ENCODE results near the gene CCL1. TPM values are rescaled to one million over a fixed set of nuclear protein-coding genes. Genes with fewer than 3 reads are reported as not detected.

Gene CCL1
- total RNA-seq, 1 donor from 2014 or later = not detected

DNA sequence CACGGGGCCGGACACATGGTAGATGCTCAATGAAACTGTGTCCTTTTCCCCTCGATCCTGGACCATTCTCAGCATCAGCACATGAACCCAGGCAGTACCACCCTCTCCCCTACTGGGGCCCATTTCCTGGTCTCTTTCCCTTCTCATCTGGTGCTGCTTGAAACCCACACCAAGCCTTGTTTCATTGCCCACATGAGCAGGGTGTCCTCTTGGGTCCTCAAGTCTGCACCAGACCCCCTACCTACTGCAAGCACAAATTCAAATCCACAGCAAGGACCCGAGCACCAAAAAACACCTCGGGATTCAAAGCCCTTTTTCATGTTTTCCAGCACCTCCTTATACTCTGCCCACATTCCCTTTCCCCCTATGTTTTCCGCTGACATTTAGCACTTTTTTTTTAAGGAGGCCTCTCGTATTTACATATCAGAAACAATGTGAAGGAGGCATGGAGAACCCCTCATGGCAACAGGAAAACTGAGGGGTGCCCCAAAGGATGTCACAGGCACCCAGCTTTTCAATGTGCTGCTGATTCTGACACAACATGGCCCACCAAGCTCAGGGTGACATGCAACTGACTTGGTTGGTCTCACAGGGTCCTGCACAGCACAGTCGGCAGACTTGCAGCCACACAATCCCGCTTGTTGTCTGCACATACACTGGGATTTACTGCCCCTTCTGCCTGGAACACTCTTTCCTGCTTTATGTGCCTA lies 4.6 kb upstream of the CCL1 start:
- TF ChIP-seq CTCF (IDR thresholded peaks at IDR 0.05; ENCODE audit: insufficient read depth, low read depth, low read length) (no peak), EZH2 (IDR thresholded peaks at IDR 0.05; ENCODE audit: insufficient read depth, low read length) (no peak)
- H3K79me2 ChIP-seq (ENCODE audit: insufficient read depth, low read length) = no peaks in the 10 kb centered on the region
- no peak for DNase-seq (ENCODE audit: low read depth)

DNA sequence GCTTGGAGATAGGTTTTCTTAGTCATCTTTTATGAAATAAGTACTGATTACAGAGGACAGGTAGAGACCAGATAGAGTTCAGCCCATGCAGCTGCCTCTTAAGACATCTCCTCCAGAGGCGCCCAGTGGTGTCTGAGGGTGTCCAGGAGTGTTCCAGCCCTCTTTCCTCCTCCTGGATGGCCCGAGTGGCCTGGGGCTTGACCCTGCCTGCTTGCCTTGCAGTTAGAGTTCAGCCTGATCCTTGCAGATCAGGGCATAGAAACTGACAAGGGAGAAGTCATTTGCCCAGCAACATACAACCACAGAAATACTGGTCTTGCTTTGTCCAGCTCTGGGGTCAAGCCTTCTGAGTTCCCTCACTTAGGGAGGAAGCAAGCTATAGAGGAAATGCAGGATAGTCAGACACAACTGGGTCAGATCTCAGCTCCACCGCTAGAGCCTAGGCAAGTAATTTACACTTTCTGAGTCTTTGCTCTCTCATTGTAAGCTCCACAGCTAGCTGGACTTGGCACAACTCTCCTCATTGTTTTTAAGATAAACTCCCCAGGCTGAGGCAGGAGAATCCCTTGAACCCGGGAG lies 3.6 kb upstream of the CCL1 start:
- Histone ChIP-seq H3K4me2 (ENCODE audit: low read length) (no peak overlapping the region), H3K27me3 (ENCODE audit: insufficient read depth, low read length) (peaks cover 2% of the 10 kb centered on the region), H2AFZ (ENCODE audit: low read depth, low read length) (no peak overlapping the region), H3K4me3 (ENCODE audit: insufficient read depth, low read depth, low read length) (no peak overlapping the region), H3K4me1 (ENCODE audit: insufficient read depth, low read length) (no peaks in the 10 kb centered on the region), H3K9me3 (ENCODE audit: insufficient read depth, low read depth, low read length) (no peaks in the 10 kb centered on the region), H3K79me2 (ENCODE audit: insufficient read depth, low read length) (no peaks in the 10 kb centered on the region), H4K20me1 (ENCODE audit: insufficient read depth, low read length) (no peaks in the 10 kb centered on the region), H3K9ac (ENCODE audit: low read length) (no peak overlapping the region), H3K36me3 (ENCODE audit: insufficient read depth, low read length) (no peaks in the 10 kb centered on the region), H3K27ac (ENCODE audit: low read depth, low read length) (no peak overlapping the region)
- Mint-ChIP-seq H3K27ac (ENCODE audit: unreplicated experiment) (no peak overlapping the region), H3K4me3 (ENCODE audit: unreplicated experiment) (no peak overlapping the region), H3K36me3 (ENCODE audit: low read depth, unreplicated experiment) (no peaks in the 10 kb centered on the region), H3K9me3 (ENCODE audit: unreplicated experiment) (no peaks in the 10 kb centered on the region), H3K27me3 (ENCODE audit: low read depth, unreplicated experiment) (peaks cover 24% of the 10 kb centered on the region), H3K4me1 (ENCODE audit: low read depth, unreplicated experiment) (peaks cover 23% of the 10 kb centered on the region)
- no peak for TF ChIP-seq CTCF (IDR thresholded peaks at IDR 0.05; ENCODE audit: insufficient read depth, low read depth, low read length)
- no peak for TF ChIP-seq EZH2 (IDR thresholded peaks at IDR 0.05; ENCODE audit: insufficient read depth, low read length)
- DNase-seq (ENCODE audit: low read depth) (no peak), FAIRE-seq (no peak)

More for the DNA sequence above, 4.6 kb upstream of the CCL1 start:
- H4K20me1 ChIP-seq (ENCODE audit: insufficient read depth, low read length) = no peaks in the 10 kb centered on the region
- H3K27ac ChIP-seq (ENCODE audit: low read depth, low read length) = no peak overlapping the region
- H3K4me2 ChIP-seq (ENCODE audit: low read length) = no peak overlapping the region
- H3K27ac Mint-ChIP-seq (ENCODE audit: unreplicated experiment) = no peak overlapping the region
- peaks cover 20% of the 10 kb centered on the region for H3K27me3 Mint-ChIP-seq (ENCODE audit: low read depth, unreplicated experiment)
- no peaks in the 10 kb centered on the region for H3K36me3 Mint-ChIP-seq (ENCODE audit: low read depth, unreplicated experiment)
- no peaks in the 10 kb centered on the region for H3K9me3 ChIP-seq (ENCODE audit: insufficient read depth, low read depth, low read length)
- H3K9ac ChIP-seq (ENCODE audit: low read length) = no peak overlapping the region
- no peak overlapping the region for H3K4me3 Mint-ChIP-seq (ENCODE audit: unreplicated experiment)
- H3K4me1 ChIP-seq (ENCODE audit: insufficient read depth, low read length) = no peaks in the 10 kb centered on the region
- H3K27me3 ChIP-seq (ENCODE audit: insufficient read depth, low read length) = no peaks in the 10 kb centered on the region
- H3K9me3 Mint-ChIP-seq (ENCODE audit: unreplicated experiment) = no peaks in the 10 kb centered on the region
- no peak for FAIRE-seq
- H2AFZ ChIP-seq (ENCODE audit: low read depth, low read length) = no peak overlapping the region
- H3K4me3 ChIP-seq (ENCODE audit: insufficient read depth, low read depth, low read length) = no peak overlapping the region
- no peaks in the 10 kb centered on the region for H3K36me3 ChIP-seq (ENCODE audit: insufficient read depth, low read length)
- H3K4me1 Mint-ChIP-seq (ENCODE audit: low read depth, unreplicated experiment) = peaks cover 18% of the 10 kb centered on the region

- no peaks in the 10 kb centered on the region for H3K9me3 ChIP-seq (ENCODE audit: insufficient read depth, low read depth, low read length)
- no peaks in the 10 kb centered on the region for H3K4me1 ChIP-seq (ENCODE audit: insufficient read depth, low read length)
- no peak for FAIRE-seq
- H3K9ac ChIP-seq (ENCODE audit: low read length) = no peak overlapping the region
- peaks cover 2% of the 10 kb centered on the region for H3K27me3 ChIP-seq (ENCODE audit: insufficient read depth, low read length)
- H3K4me2 ChIP-seq (ENCODE audit: low read length) = no peak overlapping the region
- H3K36me3 Mint-ChIP-seq (ENCODE audit: low read depth, unreplicated experiment) = no peaks in the 10 kb centered on the region
- DNase-seq (ENCODE audit: low read depth) = no peak
- peaks cover 17% of the 10 kb centered on the region for H3K4me1 Mint-ChIP-seq (ENCODE audit: low read depth, unreplicated experiment)
- no peak for TF ChIP-seq EZH2 (IDR thresholded peaks at IDR 0.05; ENCODE audit: insufficient read depth, low read length)
- no peak for TF ChIP-seq CTCF (IDR thresholded peaks at IDR 0.05; ENCODE audit: insufficient read depth, low read depth, low read length)
- H2AFZ ChIP-seq (ENCODE audit: low read depth, low read length) = no peak overlapping the region
- no peak overlapping the region for H3K27ac ChIP-seq (ENCODE audit: low read depth, low read length)
- no peaks in the 10 kb centered on the region for H4K20me1 ChIP-seq (ENCODE audit: insufficient read depth, low read length)
- H3K36me3 ChIP-seq (ENCODE audit: insufficient read depth, low read length) = no peaks in the 10 kb centered on the region
- no peaks in the 10 kb centered on the region for H3K79me2 ChIP-seq (ENCODE audit: insufficient read depth, low read length)
- peaks cover 24% of the 10 kb centered on the region for H3K27me3 Mint-ChIP-seq (ENCODE audit: low read depth, unreplicated experiment)
- no peak overlapping the region for H3K4me3 Mint-ChIP-seq (ENCODE audit: unreplicated experiment)
- H3K4me3 ChIP-seq (ENCODE audit: insufficient read depth, low read depth, low read length) = no peak overlapping the region
- no peak overlapping the region for H3K27ac Mint-ChIP-seq (ENCODE audit: unreplicated experiment)
- no peaks in the 10 kb centered on the region for H3K9me3 Mint-ChIP-seq (ENCODE audit: unreplicated experiment)
These were observed 3.0 kb upstream of the CCL1 start for GRCh38 chr17:34366010-34366409.

All from astrocyte (in vitro differentiated cells and primary cell).